MCF 10A (cell line): ENCODE measurements around the gene SLC35F5. TPM values are rescaled to one million over a fixed set of nuclear protein-coding genes. Genes with fewer than 3 reads are reported as not detected.

Experiments used
- BruUV-seq: library from RNA; stranded (reverse); fragments of 400-500 nt; replicated peaks from 2 replicates; lab custom pipeline; 2021; lab: Mats Ljungman, UMichigan
- CTCF ChIA-PET: fragments of 300-600 bp; sonication (Branson Sonifier 250); formaldehyde crosslinking; extraction: SDS; loops from one replicate; lab custom pipeline; 2021; ENCODE audit warnings: antibody characterized with exemption, inconsistent platforms; lab: Yijun Ruan, JAX
- POLR2A ChIA-PET: fragments of 300-600, 350-650 bp; sonication (Branson Sonifier 250); formaldehyde crosslinking; extraction: SDS; loops from one replicate; lab custom pipeline; 2020; ENCODE audit warnings: antibody characterized with exemption, inconsistent platforms; lab: Yijun Ruan, JAX
- DNase-seq: peaks from one replicate; pipeline ENCODE4 v3.0.0-alpha.2; 2018; ENCODE audit not compliant: unreplicated experiment
- H3K27ac Mint-ChIP-seq: one replicate; pipeline ENCODE4 v1.8.0; 2022; ENCODE audit warnings: mild to moderate bottlenecking, low read depth, mixed read lengths; ENCODE audit not compliant: unreplicated experiment
- H3K27me3 Mint-ChIP-seq: one replicate; pipeline ENCODE4 v1.8.0; 2022; ENCODE audit warnings: mixed read lengths; ENCODE audit not compliant: insufficient read depth, unreplicated experiment
- H3K36me3 Mint-ChIP-seq: one replicate; pipeline ENCODE4 v1.8.0; 2022; ENCODE audit warnings: mild to moderate bottlenecking, moderate library complexity, mixed read lengths; ENCODE audit not compliant: insufficient read depth, unreplicated experiment
- H3K4me1 Mint-ChIP-seq: one replicate; pipeline ENCODE4 v1.8.0; 2022; ENCODE audit warnings: mixed read lengths; ENCODE audit not compliant: insufficient read depth, unreplicated experiment
- H3K4me3 Mint-ChIP-seq: one replicate; pipeline ENCODE4 v1.8.0; 2022; ENCODE audit warnings: mild to moderate bottlenecking, moderate library complexity, mixed read lengths; ENCODE audit not compliant: unreplicated experiment
- H3K9me3 Mint-ChIP-seq: one replicate; pipeline ENCODE4 v1.8.0; 2022; ENCODE audit warnings: mixed read lengths; ENCODE audit not compliant: unreplicated experiment
- CTCF ChIP-seq: fragments of 200-600 bp; IDR thresholded peaks from one replicate; pipeline ENCODE4 v1.8.0; 2022; ENCODE audit warnings: antibody characterized with exemption, mild to moderate bottlenecking; ENCODE audit not compliant: unreplicated experiment
- intact Hi-C: fragments of 100-400 bp; cut with micrococcal nuclease; formaldehyde crosslinking; loops from 2 replicates; pipeline ENCODE4 v1.14.1; 2022
- total RNA-seq: library from RNA; stranded (reverse); gene quantifications from 2 replicates; pipeline ENCODE4 v1.2.3, GENCODE V29; 2022

The SLC35F5 gene
- total RNA-seq, 1 experiment from 2014 or later, result 52.7 TPM

- H3K36me3 Mint-ChIP-seq, result peaks cover 75% of the 10 kb centered on the region
- H3K4me1 Mint-ChIP-seq, result peaks cover 6% of the 10 kb centered on the region
- ChIA-PET CTCF (interaction anchor here (0.7 kb wide), 1 partner anchor 20 kb away, joined by 4 read pairs; no protein-coding TSS in a partner anchor), POLR2A (interaction anchor here (2.7 kb wide), 1 partner anchor 16 kb away, joined by 8 read pairs; the partner anchor contains the start of gene SLC35F5)
- intact Hi-C loops, result no loop called here
- no peak for TF ChIP-seq CTCF
- H3K27me3 Mint-ChIP-seq, result no peaks in the 10 kb centered on the region
- BruUV-seq, result no TSS peak
- no peak overlapping the region for H3K4me3 Mint-ChIP-seq
- H3K9me3 Mint-ChIP-seq, result no peaks in the 10 kb centered on the region
- H3K27ac Mint-ChIP-seq, result no peak overlapping the region
- DNase-seq, result no peak
These were observed 15.4 kb downstream of the SLC35F5 start for GRCh38 chr2:113741091-113741490.

- BruUV-seq, result no TSS peak
- CTCF ChIA-PET, result no interaction called here
These were observed 16.6 kb downstream of the SLC35F5 start for GRCh38 chr2:113739849-113740248.

GRCh38 chr2:113734185-113734584, 22.3 kb downstream of the SLC35F5 start:
- Mint-ChIP-seq H3K36me3 (peaks cover 57% of the 10 kb centered on the region), H3K4me1 (no peaks in the 10 kb centered on the region), H3K27me3 (no peaks in the 10 kb centered on the region), H3K27ac (no peak overlapping the region), H3K9me3 (no peaks in the 10 kb centered on the region), H3K4me3 (no peak overlapping the region)
- intact Hi-C loops, result no loop called here
- TF ChIP-seq CTCF, result no peak
- no peak for DNase-seq
- ChIA-PET POLR2A (interaction anchor here (0.9 to 1.4 kb wide), 2 partner anchors 9 to 22 kb away, joined by 4 to 9 read pairs; partner anchors contain the start of gene SLC35F5), CTCF (interaction anchor here (0.6 to 1.2 kb wide), 2 partner anchors 15 to 173 kb away, joined by 3 read pairs; no protein-coding TSS in a partner anchor)
- no TSS peak for BruUV-seq

More at GRCh38 chr2:113739849-113740248, 16.6 kb downstream of the SLC35F5 start:
- intact Hi-C loops, result no loop called here
- Mint-ChIP-seq H3K4me3 (no peak overlapping the region), H3K4me1 (peaks cover 6% of the 10 kb centered on the region), H3K27me3 (no peaks in the 10 kb centered on the region), H3K9me3 (no peaks in the 10 kb centered on the region), H3K36me3 (peaks cover 70% of the 10 kb centered on the region), H3K27ac (no peak overlapping the region)
- POLR2A ChIA-PET, result no interaction called here
- no peak for TF ChIP-seq CTCF
- no peak for DNase-seq

- no peak for DNase-seq
- no peaks in the 10 kb centered on the region for H3K4me1 Mint-ChIP-seq
- intact Hi-C loops, result no loop called here
- H3K9me3 Mint-ChIP-seq, result no peaks in the 10 kb centered on the region
- no peak overlapping the region for H3K4me3 Mint-ChIP-seq
- TF ChIP-seq CTCF, result no peak
- H3K36me3 Mint-ChIP-seq, result peaks cover 30% of the 10 kb centered on the region
- no peak overlapping the region for H3K27ac Mint-ChIP-seq
- BruUV-seq, result no TSS peak
- POLR2A ChIA-PET, result interaction anchor here (0.6 to 1.4 kb wide), 5 partner anchors 9 to 144 kb away, joined by 3 to 4 read pairs (median 3); no protein-coding TSS in a partner anchor
- CTCF ChIA-PET, result interaction anchor here (0.6 to 0.7 kb wide), 2 partner anchors 84 to 121 kb away, joined by 3 to 4 read pairs; no protein-coding TSS in a partner anchor
- H3K27me3 Mint-ChIP-seq, result no peaks in the 10 kb centered on the region
These were observed 32.4 kb downstream of the SLC35F5 start for GRCh38 chr2:113724010-113724409.
